B cell (primary cell): ENCODE measurements around the gene CABLES1. TPM values are rescaled to one million over a fixed set of nuclear protein-coding genes. Genes with fewer than 3 reads are reported as not detected.

Experiments
- ATAC-seq: fragments of 200-7000 bp; cut with Tn5 transposase; one replicate; pipeline ENCODE4 v1.10.0; 2021; ENCODE audit warnings: low read depth, mild to moderate bottlenecking, moderate number of reproducible peaks, moderate library complexity
- CTCF ChIA-PET: fragments of 350-600 bp; sonication (Branson Sonifier 250); formaldehyde crosslinking; loops from one replicate; lab custom pipeline; 2021; ENCODE audit warnings: antibody characterized with exemption, inconsistent platforms; lab: Charles Lee
- POLR2A ChIA-PET: fragments of 350-600 bp; sonication (Branson Sonifier 250); formaldehyde crosslinking; loops from one replicate; lab custom pipeline; 2021; ENCODE audit warnings: antibody characterized with exemption; lab: Charles Lee
- DNase-seq: peaks from one replicate; pipeline ENCODE4 v3.0.0; 2013
- H2AFZ ChIP-seq: 2 replicates; pipeline ENCODE4 v1.6.1; 2012; ENCODE audit warnings: mild to moderate bottlenecking, low read depth, low read length; ENCODE audit not compliant: insufficient read depth, poor library complexity, severe bottlenecking
- H3K27ac ChIP-seq, 2 donors: 1 replicate in 1 of 2; 2 replicates in 1 of 2; pipeline ENCODE4 v1.5.1; 2012 to 2013; ENCODE audit warnings: low read length in 2 of 2, mild to moderate bottlenecking in 2 of 2, moderate library complexity in 1 of 2
- H3K27me3 ChIP-seq, 4 experiments: fragments of 200-600 bp in 1 of 4; sonication (generic) in 1 of 4; replicated peaks in 1 of 4; 1 replicate in 2 of 4; 2 replicates in 2 of 4; pipeline versions ENCODE4 v1.6.1 to v1.7.0; 2013 to 2016; ENCODE audit warnings: low read length in 3 of 4, mild to moderate bottlenecking in 2 of 4, mixed read lengths in 1 of 4, moderate library complexity in 1 of 4; ENCODE audit not compliant: insufficient read depth in 4 of 4, control insufficient read depth in 3 of 4; ENCODE audit errors: control extremely low read depth in 1 of 4
- H3K36me3 ChIP-seq, 2 experiments: replicated peaks in 1 of 2; 1 replicate in 1 of 2; 2 replicates in 1 of 2; pipeline versions ENCODE4 v1.6.1 to v1.7.1; 2013; ENCODE audit warnings: low read length in 1 of 2; ENCODE audit not compliant: insufficient read depth in 2 of 2, control insufficient read depth in 1 of 2; ENCODE audit errors: control extremely low read depth in 1 of 2, extremely low read depth in 1 of 2
- H3K4me1 ChIP-seq, 2 donors: fragments of 200-600 bp in 1 of 2; sonication (generic) in 1 of 2; 1 replicate in 1 of 2; 2 replicates in 1 of 2; pipeline versions ENCODE4 v1.5.1 to v1.6.1; 2013 to 2017; ENCODE audit warnings: low read length in 2 of 2; ENCODE audit not compliant: control insufficient read depth in 2 of 2, insufficient read depth in 2 of 2
- H3K4me2 ChIP-seq: replicated peaks from 2 replicates; pipeline ENCODE3; 2012; ENCODE audit warnings: mild to moderate bottlenecking, low read depth, low read length; ENCODE audit not compliant: poor library complexity, severe bottlenecking
- H3K4me3 ChIP-seq, 5 experiments: fragments of 200-600 bp in 1 of 5; sonication (generic) in 1 of 5; 1 replicate in 3 of 5; 2 replicates in 2 of 5; pipeline versions ENCODE4 v1.5.1 to v1.7.0; 2011 to 2016; ENCODE audit warnings: low read length in 4 of 5, mild to moderate bottlenecking in 4 of 5, low read depth in 2 of 5, control low read depth in 1 of 5, moderate library complexity in 1 of 5; ENCODE audit not compliant: insufficient read depth in 1 of 5; ENCODE audit errors: control extremely low read depth in 1 of 5, extremely low read depth in 1 of 5
- H3K79me2 ChIP-seq: fragments of 200-600 bp; sonication (generic); one replicate; pipeline ENCODE4 v1.6.0; 2016; ENCODE audit warnings: low read length; ENCODE audit not compliant: control insufficient read depth, insufficient read depth
- H3K9ac ChIP-seq: fragments of 200-600 bp; sonication (generic); 2 replicates; pipeline ENCODE4 v1.6.1; 2017; ENCODE audit warnings: mild to moderate bottlenecking, low read length, moderate library complexity
- H3K9me3 ChIP-seq, 3 donors: one replicate each; pipeline versions ENCODE4 v1.6.1 to v1.7.1; 2013; ENCODE audit warnings: low read length in 2 of 3; ENCODE audit not compliant: control insufficient read depth in 2 of 3, insufficient read depth in 1 of 3; ENCODE audit errors: control extremely low read depth in 1 of 3
- H4K20me1 ChIP-seq: 2 replicates; pipeline ENCODE4 v1.6.0; 2012; ENCODE audit warnings: mild to moderate bottlenecking, low read length; ENCODE audit not compliant: insufficient read depth, control insufficient read depth, poor library complexity, severe bottlenecking
- H3K27ac Mint-ChIP-seq: one replicate; pipeline ENCODE4 v1.8.0; 2021; ENCODE audit warnings: mixed read lengths
- H3K27me3 Mint-ChIP-seq: one replicate; pipeline ENCODE4 v1.8.0; 2021; ENCODE audit warnings: mixed read lengths
- H3K4me1 Mint-ChIP-seq: one replicate; pipeline ENCODE4 v1.8.0; 2021; ENCODE audit warnings: mixed read lengths
- H3K4me3 Mint-ChIP-seq: one replicate; pipeline ENCODE4 v1.8.0; 2021; ENCODE audit warnings: mixed read lengths
- H3K9me3 Mint-ChIP-seq: one replicate; pipeline ENCODE4 v1.8.0; 2022; ENCODE audit warnings: mixed read lengths; ENCODE audit not compliant: insufficient read depth
- CTCF ChIP-seq: fragments of 200-600 bp; IDR thresholded peaks from one replicate; pipeline ENCODE4 v1.8.0; 2022; ENCODE audit warnings: antibody characterized with exemption, mild to moderate bottlenecking
- EZH2 ChIP-seq: IDR thresholded peaks from 2 replicates; pipeline ENCODE4 v1.6.1; 2012; ENCODE audit warnings: borderline replicate concordance, low read depth, mild to moderate bottlenecking, moderate library complexity, low read length; ENCODE audit not compliant: insufficient read depth, poor library complexity, severe bottlenecking
- WGBS: methylation state at CpG from one replicate; pipeline ENCODE4 v1.1.5; 2013; ENCODE audit warnings: missing lambda C conversion rate; ENCODE audit not compliant: insufficient coverage; 5-methylcytosine and 5-hydroxymethylcytosine counted together
- intact Hi-C: fragments of 100-400 bp; cut with micrococcal nuclease; formaldehyde crosslinking; loops from one replicate; pipeline ENCODE4 v1.10.0; 2022
- polyA plus RNA-seq: library from polyadenylated mRNA; depleted of rRNA; stranded (reverse); fragments of >200 nt; gene quantifications from 2 replicates; pipeline ENCODE4 v1.2.3, GENCODE V29; 2012
- total RNA-seq, 2 donors: library from RNA; stranded (reverse); fragments of 120-200 nt in 1 of 2; gene quantifications; 1 replicate in 1 of 2; 2 replicates in 1 of 2; pipeline versions ENCODE4 v1.2.3 to v1.2.4, GENCODE V29; 2013 to 2022

The CABLES1 gene
- total and polyA plus RNA-seq, 2 donors (not counting 1 experiment from before 2014, with no cell fraction given) = 0.30 to 56.3 TPM

GRCh38 chr18:23194155-23194996, 59.1 kb downstream of the CABLES1 start:
- no peak for TF ChIP-seq CTCF
- no peak for TF ChIP-seq EZH2
- H3K9me3 Mint-ChIP-seq = no peaks in the 10 kb centered on the region
- no peak overlapping the region for H3K4me3 ChIP-seq
- peaks cover 4% of the 10 kb centered on the region for H3K4me1 Mint-ChIP-seq
- 80% methylated on average over 8 of the region's 14 CpGs for WGBS
- no peak overlapping the region for H3K9ac ChIP-seq
- H3K27ac ChIP-seq = no peak overlapping the region
- intact Hi-C loops = no loop called here
- no peaks in the 10 kb centered on the region for H3K27me3 ChIP-seq
- no peaks in the 10 kb centered on the region for H4K20me1 ChIP-seq
- H3K27me3 Mint-ChIP-seq = peaks cover 8% of the 10 kb centered on the region
- no peak overlapping the region for H3K27ac Mint-ChIP-seq
- no peaks in the 10 kb centered on the region for H3K79me2 ChIP-seq
- ATAC-seq (no peak), DNase-seq (no peak)
- no peak overlapping the region for H3K4me2 ChIP-seq
- CTCF ChIA-PET = interaction anchor here (0.7 kb wide), 1 partner anchor 63 kb away, joined by 3 read pairs; no protein-coding TSS in a partner anchor
- H3K4me3 Mint-ChIP-seq = no peak overlapping the region
- no peaks in the 10 kb centered on the region for H3K4me1 ChIP-seq
- no peaks in the 10 kb centered on the region for H3K9me3 ChIP-seq
- H3K36me3 ChIP-seq = no peaks in the 10 kb centered on the region
- POLR2A ChIA-PET = no interaction called here
- H2AFZ ChIP-seq = no peak overlapping the region
